K562 (cell line): Measurements from ENCODE around the gene VAC14.

Experiments used
- ATF3 ChIP-seq, 2 experiments: fragments of 450-650 bp in 1 of 2; sonication (generic) in 1 of 2; formaldehyde crosslinking in 1 of 2; IDR thresholded peaks in 1 of 2; conservative IDR thresholded peaks in 1 of 2; 2 replicates each; pipeline versions ENCODE4 v1.6.1 to v1.8.1; 2016 to 2023; ENCODE audit warnings: mild to moderate bottlenecking in 2 of 2, moderate library complexity in 2 of 2, inconsistent platforms in 1 of 2, missing genetic modification reagents in 1 of 2
- CTCF ChIP-seq, 3 experiments: IDR thresholded peaks in 2 of 3; conservative IDR thresholded peaks in 1 of 3; 2 replicates each; pipeline ENCODE4 v1.5.1; 2011 to 2012; ENCODE audit warnings: low read length in 3 of 3, mild to moderate bottlenecking in 3 of 3, control low read depth in 2 of 3, improper control_type of control experiment in 1 of 3, inconsistent platforms in 1 of 3, low read depth in 1 of 3, mixed read lengths in 1 of 3, moderate library complexity in 1 of 3; ENCODE audit not compliant: insufficient read depth in 2 of 3
- JUND ChIP-seq, 2 experiments: IDR thresholded peaks; 2 replicates in 1 of 2; 3 replicates in 1 of 2; pipeline ENCODE4 v1.6.1; 2011; ENCODE audit warnings: borderline replicate concordance in 2 of 2, low read depth in 2 of 2, low read length in 2 of 2, improper control_type of control experiment in 1 of 2, missing biosample characterization in 1 of 2, missing genetic modification characterization in 1 of 2, missing genetic modification reagents in 1 of 2
- NFIC ChIP-seq: fragments of 450-650 bp; IDR thresholded peaks from 2 replicates; pipeline ENCODE4 v1.6.1; 2017; ENCODE audit warnings: mild to moderate bottlenecking, inconsistent platforms
- NR3C1 ChIP-seq: sonication (generic); formaldehyde crosslinking; IDR thresholded peaks from 2 replicates; pipeline ENCODE4 v1.8.1; 2022; ENCODE audit warnings: missing genetic modification reagents
- RCOR1 ChIP-seq, 2 experiments: IDR thresholded peaks; 2 replicates each; pipeline ENCODE4 v1.6.1; 2012; ENCODE audit warnings: low read depth in 2 of 2, low read length in 2 of 2, borderline replicate concordance in 1 of 2, improper control_type of control experiment in 1 of 2
- TAF1 ChIP-seq: IDR thresholded peaks from 2 replicates; pipeline ENCODE4 v1.6.1; 2011; ENCODE audit warnings: mild to moderate bottlenecking, low read length, moderate library complexity; ENCODE audit not compliant: insufficient read depth, control insufficient read depth, severe bottlenecking; ENCODE audit errors: extremely low read depth
- USF2 ChIP-seq: sonication (generic); formaldehyde crosslinking; IDR thresholded peaks from 2 replicates; pipeline ENCODE4 v1.5.0; 2020; ENCODE audit warnings: missing genetic modification reagents
- ZEB2 ChIP-seq: fragments of 450-650 bp; IDR thresholded peaks from 2 replicates; pipeline ENCODE4 v1.6.1; 2016
- ZNF398 ChIP-seq: fragments of 250-450 bp; sonication (Bioruptor Pico); IDR thresholded peaks from 2 replicates; pipeline ENCODE4 v1.8.0; 2021; ENCODE audit warnings: moderate library complexity, mild to moderate bottlenecking, inconsistent platforms
- ZNF77 ChIP-seq: fragments of 250-450 bp; sonication (Bioruptor Pico); IDR thresholded peaks from 2 replicates; pipeline ENCODE4 v1.5.0; 2020

- TF ChIP-seq TAF1 (no peak), ZNF398 (CRISPR knock-in tag) (no peak), JUND (IDR thresholded peaks at IDR 0.05; ENCODE audit: borderline replicate concordance, low read depth, low read length) (no peak), JUND (tag; IDR thresholded peaks at IDR 0.05; ENCODE audit: borderline replicate concordance, low read depth, low read length) (no peak), ATF3 (IDR thresholded peaks at IDR 0.05) (no peak), ATF3 (CRISPR knock-in tag; conservative IDR thresholded peaks at IDR 0.05) (no peak), ZEB2 (no peak), NR3C1 (no peak), ZNF77 (CRISPR knock-in tag) (no peak), NFIC (no peak), RCOR1 (IDR thresholded peaks at IDR 0.05; ENCODE audit: borderline replicate concordance in 1 of 2, low read depth in 2 of 2, low read length in 2 of 2) (no peak), CTCF (IDR thresholded peaks at IDR 0.05 in 2 of 3, conservative IDR thresholded peaks at IDR 0.05 in 1 of 3; ENCODE audit: insufficient read depth in 2 of 3, low read depth in 1 of 3, low read length in 3 of 3) (no peak), USF2 (CRISPR knock-in tag) (no peak)
These were observed 94.0 kb downstream of the VAC14 start for GRCh38 chr16:70706948-70707465.
